GM23338 (cell line): ENCODE results near the gene UNC93A. TPM values are rescaled to one million over a fixed set of nuclear protein-coding genes. Genes with fewer than 3 reads are reported as not detected.

Experiments used
- ATAC-seq: fragments of 200-7000 bp; cut with Tn5 transposase; 3 replicates; pipeline ENCODE4 v1.9.1; 2020
- DNase-seq: peaks from one replicate; pipeline ENCODE4 v3.0.0-alpha.2; 2015; ENCODE audit warnings: low spot score
- H2AFZ ChIP-seq: fragments of 200-600 bp; sonication (generic); 2 replicates; pipeline ENCODE4 v1.8.0; 2016; ENCODE audit warnings: antibody characterized with exemption, mild to moderate bottlenecking, moderate library complexity
- H3F3A ChIP-seq: fragments of 200-600 bp; sonication (generic); replicated peaks from 2 replicates; pipeline ENCODE4 v1.8.0; 2017; ENCODE audit warnings: antibody characterized with exemption, mixed run types, low read depth
- H3K27ac ChIP-seq: fragments of 200-600 bp; sonication (generic); 2 replicates; pipeline ENCODE4 v1.6.1; 2016; ENCODE audit warnings: low read depth
- H3K27me3 ChIP-seq: fragments of 200-600 bp; sonication (generic); 2 replicates; pipeline ENCODE4 v1.8.0; 2016; ENCODE audit warnings: mild to moderate bottlenecking, mixed run types, moderate library complexity; ENCODE audit not compliant: insufficient read depth
- H3K36me3 ChIP-seq: fragments of 200-600 bp; sonication (generic); 2 replicates; pipeline ENCODE4 v1.8.0; 2016; ENCODE audit warnings: mild to moderate bottlenecking; ENCODE audit not compliant: insufficient read depth
- H3K4me1 ChIP-seq: fragments of 200-600 bp; sonication (generic); 2 replicates; pipeline ENCODE4 v1.8.0; 2016; ENCODE audit warnings: mild to moderate bottlenecking, moderate library complexity; ENCODE audit not compliant: insufficient read depth
- H3K4me2 ChIP-seq: fragments of 200-600 bp; sonication (generic); 2 replicates; pipeline ENCODE4 v1.7.1; 2017; ENCODE audit warnings: mixed run types
- H3K4me3 ChIP-seq: fragments of 200-600 bp; sonication (generic); 2 replicates; pipeline ENCODE4 v1.6.1; 2016; ENCODE audit warnings: mixed run types
- H3K79me2 ChIP-seq: fragments of 200-600 bp; sonication (generic); replicated peaks from 2 replicates; pipeline ENCODE4 v1.8.0; 2017; ENCODE audit warnings: mild to moderate bottlenecking; ENCODE audit not compliant: insufficient read depth
- H3K9me2 ChIP-seq: fragments of 200-600 bp; sonication (generic); 2 replicates; pipeline ENCODE4 v1.8.0; 2017; ENCODE audit not compliant: insufficient read depth
- H4K20me1 ChIP-seq: fragments of 200-600 bp; sonication (generic); replicated peaks from 2 replicates; pipeline ENCODE4 v1.8.0; 2017; ENCODE audit warnings: mild to moderate bottlenecking; ENCODE audit not compliant: insufficient read depth
- H3K27ac Mint-ChIP-seq: 2 replicates; pipeline ENCODE4 v1.8.0; 2020; ENCODE audit warnings: inconsistent platforms, mild to moderate bottlenecking, moderate library complexity, mixed read lengths
- H3K27me3 Mint-ChIP-seq: 3 replicates; pipeline ENCODE4 v1.8.0; 2022; ENCODE audit warnings: low read depth, mild to moderate bottlenecking, moderate library complexity, mixed read lengths, inconsistent platforms; ENCODE audit not compliant: insufficient read depth, poor library complexity
- H3K36me3 Mint-ChIP-seq: 3 replicates; pipeline ENCODE4 v1.8.0; 2021; ENCODE audit warnings: low read depth, mild to moderate bottlenecking, inconsistent platforms, moderate library complexity, mixed read lengths
- H3K4me1 Mint-ChIP-seq: 3 replicates; pipeline ENCODE4 v1.8.0; 2020; ENCODE audit warnings: mild to moderate bottlenecking, inconsistent platforms, mixed read lengths
- H3K4me3 Mint-ChIP-seq: 3 replicates; pipeline ENCODE4 v1.8.0; 2021; ENCODE audit warnings: moderate library complexity, mild to moderate bottlenecking, inconsistent platforms, mixed read lengths
- H3K9me3 Mint-ChIP-seq: 3 replicates; pipeline ENCODE4 v1.8.0; 2020; ENCODE audit warnings: moderate library complexity, mild to moderate bottlenecking, inconsistent platforms, mixed read lengths
- CREB1 ChIP-seq: fragments of 250-450 bp; sonication (Bioruptor Pico); IDR thresholded peaks from 2 replicates; pipeline ENCODE4 v1.5.0; 2020; ENCODE audit warnings: low read depth, mild to moderate bottlenecking, moderate library complexity
- CTCF ChIP-seq, 2 experiments: fragments of 200-600 bp in 1 of 2; sonication (generic) in 1 of 2; conservative IDR thresholded peaks; 2 replicates each; pipeline versions ENCODE4 v1.5.1 to v1.6.1; 2016 to 2017; ENCODE audit warnings: antibody characterized with exemption in 2 of 2, low read depth in 2 of 2, mild to moderate bottlenecking in 2 of 2, moderate library complexity in 1 of 2
- EZH2 ChIP-seq: fragments of 200-600 bp; sonication (generic); IDR thresholded peaks from one replicate; pipeline ENCODE4 v1.8.0; 2017; ENCODE audit warnings: antibody characterized with exemption, mild to moderate bottlenecking, low read depth; ENCODE audit not compliant: unreplicated experiment
- JUNB ChIP-seq: IDR thresholded peaks from one replicate; pipeline ENCODE4 v1.6.1; 2016; ENCODE audit warnings: antibody characterized with exemption; ENCODE audit not compliant: unreplicated experiment
- NANOG ChIP-seq: IDR thresholded peaks from 2 replicates; pipeline ENCODE4 v1.6.1; 2016; ENCODE audit warnings: antibody characterized with exemption, borderline replicate concordance
- POLR2AphosphoS5 ChIP-seq: IDR thresholded peaks from 2 replicates; pipeline ENCODE4 v1.6.1; 2016; ENCODE audit warnings: antibody characterized with exemption, low read depth
- REST ChIP-seq: IDR thresholded peaks from one replicate; pipeline ENCODE4 v1.6.1; 2018; ENCODE audit warnings: antibody characterized with exemption; ENCODE audit not compliant: unreplicated experiment
- STAT1 ChIP-seq: IDR thresholded peaks from one replicate; pipeline ENCODE4 v1.6.1; 2016; ENCODE audit warnings: antibody characterized with exemption; ENCODE audit not compliant: unreplicated experiment
- ZNF114 ChIP-seq: fragments of 250-450 bp; sonication (Bioruptor Pico); IDR thresholded peaks from 2 replicates; pipeline ENCODE4 v1.5.0; 2020; ENCODE audit warnings: mild to moderate bottlenecking, moderate library complexity
- ZNF331 ChIP-seq: fragments of 250-450 bp; sonication (Bioruptor Pico); IDR thresholded peaks from 2 replicates; pipeline ENCODE4 v1.5.0; 2020; ENCODE audit warnings: low read depth, mild to moderate bottlenecking, moderate library complexity
- ZNF462 ChIP-seq: fragments of 250-450 bp; sonication (Bioruptor Pico); IDR thresholded peaks from 2 replicates; pipeline ENCODE4 v1.5.0; 2020; ENCODE audit warnings: mild to moderate bottlenecking, moderate library complexity
- polyA plus RNA-seq: library from polyadenylated mRNA; unstranded; fragments of >200 nt; fragmentation: Nextera tagmentation; extraction: Ambion mirVana; gene quantifications from 2 replicates; pipeline ENCODE4 v1.2.1, GENCODE V29; 2016
- total RNA-seq: library from RNA; depleted of rRNA; stranded (reverse); fragments of >200 nt; shearing (Covaris generic); gene quantifications from 2 replicates; pipeline ENCODE4 v1.2.3, GENCODE V29; 2014

UNC93A gene
- total and polyA plus RNA-seq, 2 experiments from 2014 or later: 0.18 to 0.28 TPM

- Mint-ChIP-seq H3K27me3 (peaks cover 6% of the 10 kb centered on the region), H3K36me3 (no peaks in the 10 kb centered on the region; the same call in 2 of the 3 replicates), H3K27ac (no peak overlapping the region), H3K4me3 (no peak overlapping the region), H3K4me1 (peaks cover 23% of the 10 kb centered on the region), H3K9me3 (no peaks in the 10 kb centered on the region)
- no peaks in the 10 kb centered on the region for H3K79me2 ChIP-seq
- no peaks in the 10 kb centered on the region for H4K20me1 ChIP-seq
- H3K4me1 ChIP-seq: peaks cover 3% of the 10 kb centered on the region
- H3F3A ChIP-seq: no peaks in the 10 kb centered on the region
- TF ChIP-seq ZNF331 (CRISPR knock-in tag) (no peak), CTCF (conservative IDR thresholded peaks at IDR 0.05; ENCODE audit: low read depth in 2 of 2) (no peak), STAT1 (no peak), ZNF462 (CRISPR knock-in tag) (no peak), CREB1 (no peak), REST (no peak), ZNF114 (no peak), JUNB (no peak), EZH2 (no peak), NANOG (no peak), POLR2AphosphoS5 (no peak)
- H3K27ac ChIP-seq: no peak overlapping the region
- H3K4me3 ChIP-seq: no peak overlapping the region
- H3K9me2 ChIP-seq: peaks cover 14% of the 10 kb centered on the region; the same call in 1 of the 2 replicates
- ATAC-seq (no peak), DNase-seq (no peak)
- H3K36me3 ChIP-seq: no peaks in the 10 kb centered on the region
- H3K27me3 ChIP-seq: no peaks in the 10 kb centered on the region
- H2AFZ ChIP-seq: no peak overlapping the region
- no peak overlapping the region for H3K4me2 ChIP-seq
These were observed 18.3 kb upstream of the UNC93A start for GRCh38 chr6:167272696-167273379.
